Hematopoietic multipotent progenitor cell treated with erythropoietin and hydrocortisone succinate and interleukin-3 and kit ligand, for 6 days (in vitro differentiated cells): Measurements from ENCODE around the gene PTPN9.
"Not testable (repeated sequence)": the region's sequence is repeated elsewhere in the genome, so short reads cannot be mapped to it uniquely, and the experiment has no call there.

Experiments used
- DNase-seq: peaks from one replicate; pipeline ENCODE4 v3.0.0-alpha.2; 2015

The PTPN9 gene

DNA sequence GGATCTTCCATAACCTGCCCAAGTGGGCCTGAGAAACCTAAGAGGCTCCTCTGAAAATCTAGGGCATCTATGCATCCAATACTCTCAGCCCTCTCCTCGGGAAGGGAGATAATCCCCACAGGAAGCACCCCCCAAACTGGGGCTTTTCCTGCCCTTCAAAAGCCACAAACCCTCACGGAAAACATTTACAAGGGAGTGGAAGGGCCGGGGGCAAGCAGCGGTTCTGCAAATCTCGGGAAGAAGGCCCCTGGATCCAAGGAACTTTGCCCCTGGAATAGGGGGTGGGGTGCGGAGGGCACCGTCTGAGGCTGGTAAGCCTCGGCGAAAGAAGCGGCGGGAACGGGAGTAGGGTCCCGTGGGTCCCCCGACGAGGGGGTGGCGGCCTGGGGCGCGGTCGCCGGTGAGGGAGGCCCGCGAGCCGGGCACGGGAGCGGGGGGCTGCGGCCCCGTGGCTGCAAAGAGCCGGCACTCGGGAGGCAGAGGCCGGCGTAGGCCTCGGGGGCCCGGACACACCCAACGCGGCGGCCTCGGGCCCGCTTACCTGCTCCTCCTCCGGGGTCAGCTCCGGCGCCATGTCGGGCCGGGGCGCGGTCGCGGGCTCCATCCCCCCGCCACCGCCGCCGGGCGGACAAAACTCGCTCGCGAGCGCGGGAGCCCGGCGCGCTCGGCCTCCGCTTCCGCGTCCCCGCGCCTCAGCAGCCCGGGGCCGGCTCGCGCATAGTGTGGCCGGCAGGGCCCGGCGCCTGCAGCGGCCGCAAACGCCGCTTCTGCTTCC is 755 bp downstream of the PTPN9 start:
- peak; percentile 50 for DNase-seq

DNA sequence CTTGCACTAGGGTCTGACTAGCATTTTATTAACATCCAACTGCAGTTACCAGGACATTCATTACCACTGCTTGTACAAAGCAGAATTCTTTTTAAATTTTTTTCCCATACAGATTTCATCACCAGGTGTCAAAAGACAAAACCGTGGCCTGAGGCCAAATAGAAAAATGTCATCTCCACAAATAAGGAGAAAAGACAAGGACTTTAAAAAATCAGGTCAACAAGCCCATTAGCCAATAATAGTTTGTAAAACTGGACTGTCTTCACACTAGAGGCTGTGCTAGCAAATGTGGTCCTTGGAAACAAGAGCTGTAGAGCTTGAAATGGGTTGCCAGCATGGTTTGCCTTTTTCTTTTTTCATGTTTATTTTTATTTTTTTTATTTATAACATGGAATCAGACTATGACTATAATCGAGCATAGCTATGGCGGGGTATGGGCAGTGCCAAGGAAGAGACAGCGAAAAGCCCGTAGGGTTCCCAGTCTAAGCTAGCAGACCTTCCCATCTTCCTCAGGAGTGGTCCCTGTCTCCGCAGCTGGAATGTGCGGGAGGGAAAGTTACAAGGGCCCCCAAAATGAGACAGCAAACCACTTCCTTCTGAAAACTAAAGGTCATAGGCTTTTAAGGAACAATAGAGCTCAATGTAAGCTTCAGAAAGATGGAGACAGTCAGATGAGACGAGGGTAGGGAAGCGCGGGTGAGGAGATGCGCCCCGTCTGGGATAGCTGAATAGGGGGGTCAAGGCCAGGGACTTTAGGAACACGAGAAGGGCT is 1.5 kb downstream of the PTPN9 start:
- DNase-seq: peak; percentile 35

DNA sequence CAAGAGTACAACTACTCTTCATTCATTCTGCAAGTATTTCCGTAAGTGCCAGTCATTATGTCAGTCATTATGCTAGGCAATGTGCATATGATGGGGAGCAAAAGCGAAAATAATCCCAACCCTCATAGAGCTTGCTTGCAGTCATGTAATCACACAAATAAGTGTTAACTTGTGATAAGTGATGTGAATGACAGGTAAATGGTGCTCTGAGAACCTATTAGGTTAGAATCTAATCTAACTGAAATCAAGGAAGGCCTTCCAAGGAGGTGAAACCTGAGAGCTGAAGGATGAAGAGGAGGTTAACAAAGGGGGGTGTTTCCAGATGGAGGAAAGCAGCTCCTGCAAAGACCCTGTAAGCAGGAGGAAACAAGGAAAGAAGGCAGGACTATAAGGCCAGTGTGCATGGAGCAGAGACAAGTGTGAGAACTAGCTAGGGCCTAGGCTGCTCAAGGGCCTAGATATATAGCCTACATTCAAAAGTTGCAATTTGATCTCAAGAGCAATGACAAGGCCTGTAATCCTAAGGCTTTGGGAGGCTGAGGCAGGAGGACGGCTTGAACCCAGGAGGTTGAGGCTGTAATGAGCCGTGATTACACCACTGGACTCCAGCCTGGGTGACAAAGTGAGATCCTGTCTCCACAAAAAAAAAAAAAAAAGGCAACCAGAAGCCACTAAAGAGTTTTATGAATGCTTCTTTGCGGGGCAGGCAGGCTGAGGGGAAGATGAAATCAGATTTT is 5.3 kb downstream of the PTPN9 start:
- DNase-seq: no peak

DNA sequence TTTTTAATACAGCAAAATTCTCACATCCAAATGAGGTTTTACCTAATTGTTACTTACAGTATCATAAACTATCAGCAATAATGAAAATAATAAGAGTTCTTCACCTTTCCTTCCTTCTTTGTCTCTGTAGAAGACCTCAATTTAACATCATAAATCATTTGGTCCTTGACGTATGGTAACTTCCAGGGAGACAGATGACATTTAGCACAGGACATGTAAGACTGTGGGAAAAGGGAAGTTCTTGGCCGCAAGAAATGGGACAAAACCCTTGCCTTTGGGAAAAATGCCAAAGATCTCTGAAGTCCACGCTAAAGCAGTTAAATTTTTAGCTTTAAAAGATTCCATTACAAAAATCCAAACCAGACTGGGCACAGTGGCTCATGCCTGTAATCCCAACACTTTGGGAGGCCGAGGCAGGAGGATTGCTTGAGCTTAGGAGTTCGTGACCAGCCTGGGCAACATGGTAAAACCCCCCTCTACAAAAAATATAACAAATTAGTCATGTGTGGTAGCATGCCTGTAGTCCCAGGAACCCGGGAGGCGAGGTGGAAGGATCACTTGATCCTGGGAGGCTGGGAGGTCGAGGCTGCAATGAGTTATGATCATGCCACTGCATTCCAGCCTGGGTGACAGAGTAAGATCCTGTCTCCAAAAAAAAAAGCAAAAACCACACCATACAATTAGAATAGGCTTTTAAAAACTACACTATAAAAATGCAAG is 8.8 kb downstream of the PTPN9 start:
- no peak for DNase-seq

DNA sequence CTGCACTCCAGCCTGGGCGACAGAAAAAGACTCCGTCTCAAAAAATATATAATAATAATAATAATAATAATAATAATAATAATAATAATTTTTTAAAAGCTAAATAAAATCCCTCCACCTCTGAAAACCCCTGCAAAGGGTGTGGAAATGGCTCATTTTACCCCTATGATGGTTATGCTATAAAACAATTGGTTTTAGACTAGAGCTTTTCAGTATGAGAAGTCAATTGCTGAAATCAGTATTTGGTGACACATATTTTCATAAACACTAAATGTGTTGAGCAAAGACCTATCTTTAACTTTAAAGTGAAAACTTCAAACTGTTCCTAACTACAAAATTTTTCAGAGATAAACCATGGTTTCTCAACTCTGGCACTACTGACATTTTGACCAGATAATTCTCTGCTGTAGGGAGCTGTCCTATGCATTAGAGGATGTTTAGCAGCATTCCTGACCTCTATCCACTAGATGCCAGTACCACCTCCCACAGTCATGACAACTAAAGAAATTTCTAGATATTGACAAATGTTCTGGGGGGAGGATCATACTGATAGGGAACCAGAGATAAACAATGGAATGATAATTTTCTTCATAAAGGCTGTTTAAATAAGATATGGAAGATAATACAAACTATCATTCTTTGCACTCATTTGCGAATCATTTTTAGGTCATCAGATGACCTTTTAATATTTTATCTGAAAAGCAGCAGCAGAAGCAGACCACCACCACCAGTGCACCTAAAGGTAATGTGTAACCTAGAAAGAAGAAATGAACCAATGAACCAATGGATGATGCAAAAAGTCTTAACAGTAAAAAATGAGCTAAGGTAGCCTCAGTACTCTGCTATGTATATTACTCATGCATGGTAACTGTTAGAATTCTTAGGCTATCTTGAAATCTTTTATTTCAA is 13.8 kb downstream of the PTPN9 start:
- DNase-seq: no peak

DNA sequence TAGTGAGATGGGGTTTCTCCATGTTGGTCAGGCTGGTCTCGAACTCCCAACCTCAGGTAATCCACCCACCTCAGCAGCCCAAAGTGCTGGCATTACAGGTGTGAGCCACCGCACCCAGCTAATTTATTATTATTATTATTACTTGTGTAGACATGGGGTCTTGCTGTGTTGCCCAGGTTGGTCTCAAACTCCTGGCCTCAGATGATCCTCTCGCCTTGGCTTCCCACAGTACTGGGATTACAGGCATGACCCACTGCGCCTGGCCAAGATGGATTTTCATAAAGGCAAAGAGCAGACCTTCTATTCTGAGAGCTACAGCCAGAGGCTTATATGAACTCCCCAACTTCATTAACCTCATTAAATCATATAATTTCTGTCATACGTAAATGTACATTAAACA is 17.2 kb downstream of the PTPN9 start:
- DNase-seq: no peak

DNA sequence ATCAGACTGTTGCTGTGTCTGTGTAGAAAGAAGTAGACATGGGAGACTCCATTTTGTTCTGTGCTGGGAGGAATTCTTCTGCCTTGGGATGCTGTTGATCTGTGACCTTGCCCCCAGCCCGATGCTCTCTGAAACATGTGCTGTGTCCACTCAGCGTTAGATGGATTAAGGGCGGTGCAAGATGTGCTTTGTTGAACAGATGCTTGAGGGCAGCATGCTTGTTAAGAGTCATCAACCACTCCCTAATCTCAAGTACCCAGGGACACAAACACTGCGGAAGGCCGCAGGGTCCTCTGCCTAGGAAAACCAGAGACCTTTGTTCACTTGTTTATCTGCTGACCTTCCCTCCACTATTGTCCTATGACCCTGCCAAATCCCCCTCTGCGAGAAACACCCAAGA is 19.8 kb downstream of the PTPN9 start:
- DNase-seq: not testable (repeated sequence)

DNA sequence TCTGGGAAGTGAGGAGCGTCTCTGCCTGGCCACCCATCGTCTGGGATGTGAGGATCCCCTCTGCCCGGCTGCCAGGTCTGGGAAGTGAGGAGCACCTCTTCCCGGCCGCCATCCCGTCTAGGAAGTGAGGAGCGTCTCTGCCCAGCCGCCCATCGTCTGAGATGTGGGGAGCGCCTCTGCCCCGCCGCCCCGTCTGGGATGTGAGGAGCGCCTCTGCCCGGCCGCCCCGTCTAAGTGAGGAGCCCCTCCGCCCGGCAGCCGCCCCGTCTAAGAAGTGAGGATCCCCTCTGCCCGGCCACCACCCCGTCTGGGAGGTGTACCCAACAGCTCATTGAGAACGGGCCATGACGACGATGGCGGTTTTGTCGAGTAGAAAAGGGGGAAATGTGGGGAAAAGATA is 20.2 kb downstream of the PTPN9 start:
- DNase-seq: not testable (repeated sequence)

DNA sequence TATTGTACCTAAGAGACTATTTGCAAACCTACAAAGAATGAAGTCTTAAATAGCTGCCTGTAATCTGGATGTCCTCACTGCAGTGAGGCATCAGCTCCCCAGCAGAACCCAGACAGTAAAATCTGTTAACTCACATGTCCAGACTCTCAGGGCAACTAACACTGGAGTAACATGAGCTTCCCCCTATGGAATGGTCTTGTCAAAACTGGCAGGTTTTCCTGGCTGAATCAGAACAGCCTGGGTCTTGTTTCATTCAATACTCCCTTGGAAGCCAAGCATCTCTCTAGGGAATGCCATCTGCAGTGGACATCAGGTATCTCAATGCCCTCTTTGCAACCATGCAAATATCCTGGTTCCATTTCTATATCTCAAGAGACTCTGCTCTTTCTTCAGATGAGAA is 24.4 kb downstream of the PTPN9 start:
- no peak for DNase-seq

DNA sequence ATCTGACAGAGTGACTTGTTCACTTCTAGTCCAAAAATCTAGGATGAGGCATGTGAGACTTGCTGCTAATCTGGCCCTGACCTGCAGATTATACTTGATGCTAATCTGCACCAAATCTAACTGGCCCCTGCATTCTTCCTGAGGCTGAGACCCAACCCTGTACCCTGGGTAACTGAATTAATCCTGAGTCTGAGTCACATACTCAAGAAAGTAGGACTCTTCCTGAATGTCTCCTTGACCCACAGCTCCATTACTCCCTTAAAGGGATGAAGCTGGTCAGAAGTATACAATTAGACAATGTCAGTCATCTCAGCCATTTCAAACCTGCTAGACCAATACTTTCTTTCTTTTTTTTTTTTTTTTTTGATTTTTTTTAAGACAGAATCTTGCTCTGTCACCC is 25.5 kb downstream of the PTPN9 start:
- no peak for DNase-seq

DNA sequence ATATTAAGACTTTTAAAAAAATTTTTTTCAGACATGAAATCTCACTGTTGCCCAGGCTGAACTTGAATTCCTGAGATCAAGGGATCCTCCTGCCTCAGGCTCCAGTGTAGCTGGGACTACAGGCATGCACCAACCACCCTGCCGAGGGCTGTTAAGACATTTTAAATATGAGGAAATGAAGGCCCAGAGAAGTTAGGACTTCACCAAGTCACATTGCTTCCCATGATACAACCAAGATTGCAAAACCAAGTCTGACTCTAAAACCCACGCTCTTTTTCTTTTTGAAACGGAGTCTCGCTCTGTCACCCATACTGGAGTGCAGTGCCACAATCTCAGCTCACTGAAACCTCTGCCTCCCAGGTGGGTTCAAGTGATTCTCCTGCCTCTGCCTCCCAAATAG is 28.0 kb downstream of the PTPN9 start:
- peak; percentile 43 for DNase-seq

DNA sequence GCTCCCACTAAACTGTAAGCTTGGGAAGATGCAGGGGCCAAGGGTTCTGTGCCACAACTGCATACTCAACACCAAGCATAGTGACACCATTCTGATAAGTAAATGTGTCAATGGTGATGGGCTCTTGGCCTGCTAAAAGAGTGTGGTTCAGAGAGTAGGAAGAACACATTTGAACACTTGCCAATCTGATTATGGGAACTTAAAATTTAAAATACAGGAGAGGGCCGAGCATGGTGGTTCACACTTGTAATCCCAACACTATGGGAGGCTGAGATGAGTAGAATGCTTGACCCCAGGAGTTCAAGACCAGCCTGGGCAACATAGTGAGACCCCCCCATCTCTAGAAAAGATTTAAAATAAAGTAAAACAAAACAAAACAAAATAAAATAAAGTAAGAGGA is 34.1 kb downstream of the PTPN9 start:
- peak; percentile 91 for DNase-seq

DNA sequence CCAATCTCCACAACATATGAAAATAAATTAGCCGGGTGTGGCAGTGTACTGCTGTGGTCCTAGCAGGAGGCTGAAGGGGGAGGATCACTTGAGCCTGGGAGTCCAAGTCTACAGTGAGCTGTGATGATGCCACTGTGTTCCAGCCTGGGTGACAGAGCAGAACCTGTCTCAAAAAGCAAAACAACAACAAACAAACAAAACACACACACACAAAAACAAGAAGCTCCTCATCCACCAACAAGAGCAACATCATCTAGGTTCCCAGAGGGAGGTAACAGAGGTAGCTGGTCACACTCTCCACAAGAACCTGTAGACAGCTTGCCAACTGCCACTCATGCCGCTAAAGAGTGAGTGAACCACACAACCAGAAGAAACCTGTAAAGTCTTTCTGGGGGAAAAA is 34.8 kb downstream of the PTPN9 start:
- no peak for DNase-seq

DNA sequence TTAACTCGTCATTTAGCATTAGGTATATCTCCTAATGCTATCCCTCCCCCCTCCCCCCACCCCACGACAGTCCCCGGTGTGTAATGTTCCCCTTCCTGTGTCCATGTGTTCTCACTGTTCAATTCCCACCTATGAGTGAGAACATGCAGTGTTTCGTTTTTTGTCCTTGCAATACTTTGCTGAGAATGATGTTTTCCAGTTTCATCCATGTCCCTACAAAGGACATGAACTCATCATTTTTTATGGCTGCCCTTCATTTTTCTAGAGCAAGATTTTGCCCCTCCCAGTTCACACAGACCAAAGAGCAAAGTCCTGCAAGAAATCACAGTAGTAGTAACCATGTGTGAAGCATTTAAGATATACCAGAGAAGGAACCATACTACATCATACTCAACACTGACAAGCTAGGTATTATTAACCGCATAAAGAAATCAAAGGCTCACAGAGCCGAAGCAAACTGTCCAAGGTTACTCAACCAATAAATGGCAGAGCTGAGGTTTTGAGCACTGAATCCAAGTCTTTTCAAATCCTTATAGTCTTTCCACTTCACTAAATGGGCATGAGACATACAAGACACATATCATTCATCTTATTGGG is 36.1 kb downstream of the PTPN9 start:
- DNase-seq: not testable (repeated sequence)

DNA sequence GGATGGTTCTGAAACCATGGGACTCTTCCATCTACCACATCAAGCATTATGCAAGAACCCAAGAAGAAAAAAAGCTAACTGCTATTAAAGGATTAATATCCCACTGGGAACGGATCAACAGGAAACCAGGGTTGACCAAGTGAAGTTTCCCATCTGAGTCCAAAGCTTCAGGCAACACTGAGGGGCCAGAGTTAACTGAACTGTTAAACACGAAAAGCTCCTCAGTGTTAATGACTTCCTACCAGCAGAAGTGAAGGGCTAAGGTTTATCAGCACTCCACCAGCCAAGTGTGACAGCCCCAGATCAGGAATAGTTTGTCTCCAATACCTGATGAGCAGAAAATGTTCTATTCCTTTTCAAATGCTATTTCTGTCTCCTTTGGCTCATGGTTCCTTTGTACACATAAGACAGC is 36.7 kb downstream of the PTPN9 start:
- peak; percentile 73 for DNase-seq

DNA sequence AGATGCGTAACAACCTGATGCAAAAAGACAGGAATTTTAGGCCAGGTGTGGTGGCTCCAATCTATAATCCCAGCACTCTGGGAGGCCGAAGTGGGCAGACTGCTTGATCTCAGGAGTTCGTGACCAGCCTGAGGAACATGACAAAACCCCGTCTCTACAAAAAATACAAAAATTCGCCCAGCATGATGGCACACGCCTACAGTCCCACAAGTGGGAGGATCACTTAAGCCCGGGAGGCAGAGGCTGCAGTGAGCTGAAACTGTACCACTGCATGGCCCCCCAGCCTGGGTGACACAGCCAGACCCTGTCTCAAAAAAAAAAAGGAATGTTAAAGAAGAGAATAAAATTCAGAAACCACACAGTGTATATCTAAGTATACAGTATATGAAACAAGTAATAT is 40.7 kb downstream of the PTPN9 start:
- DNase-seq: no peak

DNA sequence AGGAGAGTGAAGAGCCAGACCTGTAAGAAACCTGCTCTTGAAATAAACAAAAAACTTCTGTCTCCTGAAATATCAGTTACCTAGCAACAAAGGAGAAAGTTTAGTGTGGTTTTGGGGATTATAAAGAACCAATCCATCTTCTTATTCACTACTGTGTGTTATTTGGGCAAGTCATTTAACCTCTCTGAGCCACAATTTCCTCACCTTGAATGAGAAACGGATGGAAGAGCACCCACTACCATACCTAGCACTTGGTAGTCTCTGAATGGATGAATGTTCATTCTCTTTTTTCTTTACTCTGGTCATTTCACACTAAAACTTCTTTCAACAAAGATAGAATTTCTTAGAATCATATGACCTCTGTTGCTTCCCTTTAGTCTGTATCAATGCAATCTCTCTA is 45.2 kb downstream of the PTPN9 start:
- no peak for DNase-seq

DNA sequence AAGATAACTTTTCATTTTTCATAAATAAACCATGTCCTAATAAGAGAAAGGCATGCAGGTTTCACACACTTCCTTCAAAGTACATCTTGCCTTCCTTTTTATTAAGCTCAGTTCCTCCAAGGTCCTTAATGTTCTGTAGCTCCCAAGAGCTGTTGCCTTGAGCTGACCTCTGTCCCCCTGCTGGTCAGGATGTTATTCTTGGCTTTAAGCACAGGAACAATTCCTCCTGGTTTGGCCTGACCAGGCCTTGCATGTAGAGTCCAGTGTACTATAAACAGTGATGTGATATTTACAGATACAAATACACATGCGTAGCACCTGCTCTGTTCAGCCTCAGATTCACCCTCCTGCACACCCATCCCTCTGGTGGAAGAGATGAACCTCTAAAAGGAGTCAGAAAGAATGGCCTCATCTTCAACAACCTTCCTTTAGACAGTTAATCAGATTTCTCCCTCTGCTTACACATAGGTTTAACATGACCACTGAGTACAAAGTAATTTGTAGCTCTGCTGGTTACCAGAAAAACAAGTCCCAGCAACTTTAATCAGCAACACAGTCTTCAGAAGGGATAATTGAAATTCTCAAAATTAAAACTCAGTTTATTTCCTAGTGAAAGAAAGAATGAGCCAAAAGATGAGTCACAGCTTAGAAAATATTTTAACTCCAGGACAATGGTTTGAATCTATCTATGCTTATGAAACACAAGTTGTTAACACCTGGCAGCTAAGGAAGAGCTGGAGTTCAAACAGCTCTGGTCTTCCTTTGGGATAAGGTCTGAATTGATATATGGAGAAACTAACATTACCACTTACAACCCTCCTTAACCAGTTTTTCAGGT is 46.5 kb downstream of the PTPN9 start:
- peak; percentile 61 for DNase-seq

DNA sequence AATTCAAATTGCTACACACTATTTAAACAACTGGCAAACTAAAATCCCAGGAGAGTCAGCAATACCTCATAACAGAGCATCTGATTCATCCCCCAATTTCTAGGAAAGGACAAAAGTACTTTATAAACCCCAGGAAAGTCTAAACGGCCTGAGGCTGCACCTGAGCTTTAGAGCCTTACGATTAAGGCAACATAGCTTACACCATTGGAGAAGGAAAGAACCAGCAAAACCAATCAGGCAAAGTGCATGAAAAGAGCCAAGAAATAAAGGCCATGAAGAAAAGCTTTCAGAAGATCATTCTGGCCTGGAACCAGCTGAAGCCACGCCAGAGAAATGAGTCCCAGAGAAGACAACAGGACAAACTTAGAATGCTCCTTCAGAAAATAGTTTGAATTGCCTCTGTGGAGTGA is 48.1 kb downstream of the PTPN9 start:
- no peak for DNase-seq

DNA sequence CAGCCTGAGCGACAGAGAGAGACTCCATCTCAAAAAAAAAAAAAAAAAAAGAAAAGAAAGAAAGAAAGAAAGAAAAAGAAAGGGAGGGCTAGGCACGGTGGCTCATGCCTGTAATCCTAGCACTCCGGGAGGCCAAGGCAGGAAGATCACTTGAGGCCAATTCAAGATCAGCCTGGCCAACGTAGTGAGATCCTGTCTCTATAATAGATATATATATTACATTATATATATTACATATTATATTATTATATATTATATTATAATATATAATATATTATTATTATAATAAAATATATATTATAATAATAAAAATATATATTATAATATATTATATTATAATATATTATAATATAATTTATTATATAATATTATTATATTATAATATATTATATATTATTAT is 48.9 kb downstream of the PTPN9 start:
- DNase-seq: no peak

DNA sequence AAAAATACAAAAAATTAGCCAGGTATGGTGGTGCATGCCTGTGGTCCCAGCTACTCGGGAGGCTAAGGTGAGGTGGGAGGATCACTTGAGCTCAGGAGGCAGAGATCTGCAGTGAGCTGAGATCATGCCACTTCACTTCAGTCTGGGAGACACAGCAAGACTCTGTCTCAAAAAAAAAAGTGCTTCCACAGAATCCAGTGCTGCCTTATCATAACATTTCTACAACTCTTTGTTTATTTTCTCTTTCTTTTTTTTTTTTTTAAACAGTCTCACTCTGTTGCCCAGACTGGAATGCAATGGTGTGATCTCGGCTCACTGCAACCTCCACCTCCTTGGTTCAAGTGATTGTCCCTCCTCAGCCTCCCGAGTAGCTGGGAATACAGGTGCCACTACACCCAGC is 53.4 kb downstream of the PTPN9 start:
- not testable (repeated sequence) for DNase-seq
